SK-N-SH treated with all-trans-retinoic acid at 6 μM for 48 hours (cell line): Measurements from ENCODE around the gene ETV6.

Source experiments
- ATAC-seq: fragments of 200-7000 bp; cut with Tn5 transposase; 3 replicates; pipeline ENCODE4 v1.9.1; 2020; ENCODE audit warnings: mild to moderate bottlenecking, moderate library complexity
- ARNTL ChIP-seq: fragments of 450-650 bp; formaldehyde crosslinking; IDR thresholded peaks from 2 replicates; pipeline ENCODE4 v1.5.0; 2020; ENCODE audit warnings: low read depth, mild to moderate bottlenecking, moderate library complexity, borderline replicate concordance
- BACH2 ChIP-seq: fragments of 250-450 bp; sonication (Bioruptor Pico); IDR thresholded peaks from 2 replicates; pipeline ENCODE4 v1.9.0; 2021; ENCODE audit warnings: mild to moderate bottlenecking, borderline replicate concordance
- CSDC2 ChIP-seq: fragments of 250-450 bp; sonication (Bioruptor Pico); IDR thresholded peaks from 2 replicates; pipeline ENCODE4 v1.5.0; 2020; ENCODE audit warnings: mild to moderate bottlenecking, moderate library complexity
- CSRNP3 ChIP-seq: fragments of 250-450 bp; sonication (Bioruptor Pico); IDR thresholded peaks from 2 replicates; pipeline ENCODE4 v1.5.1; 2021; ENCODE audit warnings: mild to moderate bottlenecking, moderate library complexity
- ESRRG ChIP-seq: fragments of 250-450 bp; sonication (Bioruptor Pico); IDR thresholded peaks from 2 replicates; pipeline ENCODE4 v1.6.1; 2021; ENCODE audit warnings: mild to moderate bottlenecking
- GLIS3 ChIP-seq: fragments of 250-450 bp; sonication (Bioruptor Pico); IDR thresholded peaks from 2 replicates; pipeline ENCODE4 v1.5.0; 2020; ENCODE audit warnings: mild to moderate bottlenecking, moderate library complexity
- ISL1 ChIP-seq: fragments of 250-450 bp; sonication (Bioruptor Pico); IDR thresholded peaks from 2 replicates; pipeline ENCODE4 v2.1.2; 2022; ENCODE audit warnings: mild to moderate bottlenecking, moderate library complexity
- OSR1 ChIP-seq: fragments of 250-450 bp; sonication (Bioruptor Pico); IDR thresholded peaks from 2 replicates; pipeline ENCODE4 v1.8.0; 2022; ENCODE audit warnings: moderate library complexity, mild to moderate bottlenecking, inconsistent platforms
- PPARA ChIP-seq: fragments of 250-450 bp; sonication (Bioruptor Pico); IDR thresholded peaks from 2 replicates; pipeline ENCODE4 v1.5.0; 2020; ENCODE audit warnings: mild to moderate bottlenecking, borderline replicate concordance
- RARB ChIP-seq: fragments of 250-450 bp; sonication (Bioruptor Pico); IDR thresholded peaks from 2 replicates; pipeline ENCODE4 v1.8.0; 2021; ENCODE audit warnings: mild to moderate bottlenecking, moderate library complexity
- SNAI2 ChIP-seq: fragments of 250-450 bp; sonication (Bioruptor Pico); IDR thresholded peaks from 2 replicates; pipeline ENCODE4 v1.5.0; 2020; ENCODE audit warnings: mild to moderate bottlenecking, moderate library complexity
- TCF4 ChIP-seq: fragments of 250-450 bp; sonication (Bioruptor Pico); IDR thresholded peaks from 2 replicates; pipeline ENCODE4 v1.8.0; 2021; ENCODE audit warnings: mild to moderate bottlenecking, moderate library complexity, borderline replicate concordance
- TOX ChIP-seq: fragments of 250-450 bp; sonication (Bioruptor Pico); IDR thresholded peaks from 2 replicates; pipeline ENCODE4 v1.8.0; 2021; ENCODE audit warnings: mild to moderate bottlenecking, moderate library complexity, borderline replicate concordance
- TSHZ2 ChIP-seq: fragments of 250-450 bp; sonication (Bioruptor Pico); IDR thresholded peaks from 2 replicates; pipeline ENCODE4 v1.5.0; 2020; ENCODE audit warnings: mild to moderate bottlenecking, moderate library complexity
- ZC3H10 ChIP-seq: fragments of 250-450 bp; sonication (Bioruptor Pico); IDR thresholded peaks from 2 replicates; pipeline ENCODE4 v1.5.1; 2021; ENCODE audit warnings: mild to moderate bottlenecking, moderate library complexity
- ZNF565 ChIP-seq: fragments of 450-650 bp; formaldehyde crosslinking; conservative IDR thresholded peaks from 2 replicates; pipeline ENCODE4 v1.5.0; 2020; ENCODE audit warnings: low read depth, mild to moderate bottlenecking, moderate library complexity
- ZNF70 ChIP-seq: fragments of 450-650 bp; formaldehyde crosslinking; IDR thresholded peaks from 2 replicates; pipeline ENCODE4 v1.5.0; 2020; ENCODE audit warnings: mild to moderate bottlenecking, moderate library complexity
- ZNF8 ChIP-seq: fragments of 450-650 bp; formaldehyde crosslinking; IDR thresholded peaks from 2 replicates; pipeline ENCODE4 v1.5.0; 2020; ENCODE audit warnings: mild to moderate bottlenecking, moderate library complexity
- TF ChIP-seq, protein P1 (sequence below): fragments of 250-450 bp; sonication (Bioruptor Pico); IDR thresholded peaks from 2 replicates; pipeline ENCODE4 v1.8.0; 2020; ENCODE audit warnings: mild to moderate bottlenecking, moderate library complexity, borderline replicate concordance
- TF ChIP-seq, protein P2 (sequence below): fragments of 250-450 bp; sonication (Bioruptor Pico); IDR thresholded peaks from 2 replicates; pipeline ENCODE4 v1.8.0; 2021; ENCODE audit warnings: low read depth, mild to moderate bottlenecking, moderate library complexity, borderline replicate concordance

ETV6 gene

GRCh38 chr12:11672256-11673191 lies 23.1 kb downstream of the ETV6 start:
- TF ChIP-seq RARB (no peak), TCF4 (CRISPR knock-in tag) (peak; percentile 23; the same call in 1 of the 2 replicates)
- TF ChIP-seq, all 23 proteins: peak for 1
- no peak; the same call in 2 of the 3 replicates for ATAC-seq

GRCh38 chr12:11673666-11674461 lies 24.4 kb downstream of the ETV6 start:
- TF ChIP-seq, protein P1, sequence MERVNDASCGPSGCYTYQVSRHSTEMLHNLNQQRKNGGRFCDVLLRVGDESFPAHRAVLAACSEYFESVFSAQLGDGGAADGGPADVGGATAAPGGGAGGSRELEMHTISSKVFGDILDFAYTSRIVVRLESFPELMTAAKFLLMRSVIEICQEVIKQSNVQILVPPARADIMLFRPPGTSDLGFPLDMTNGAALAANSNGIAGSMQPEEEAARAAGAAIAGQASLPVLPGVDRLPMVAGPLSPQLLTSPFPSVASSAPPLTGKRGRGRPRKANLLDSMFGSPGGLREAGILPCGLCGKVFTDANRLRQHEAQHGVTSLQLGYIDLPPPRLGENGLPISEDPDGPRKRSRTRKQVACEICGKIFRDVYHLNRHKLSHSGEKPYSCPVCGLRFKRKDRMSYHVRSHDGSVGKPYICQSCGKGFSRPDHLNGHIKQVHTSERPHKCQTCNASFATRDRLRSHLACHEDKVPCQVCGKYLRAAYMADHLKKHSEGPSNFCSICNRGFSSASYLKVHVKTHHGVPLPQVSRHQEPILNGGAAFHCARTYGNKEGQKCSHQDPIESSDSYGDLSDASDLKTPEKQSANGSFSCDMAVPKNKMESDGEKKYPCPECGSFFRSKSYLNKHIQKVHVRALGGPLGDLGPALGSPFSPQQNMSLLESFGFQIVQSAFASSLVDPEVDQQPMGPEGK (CRISPR knock-in tag) = no peak
- no peak for TF ChIP-seq ZC3H10 (CRISPR knock-in tag)
- TF ChIP-seq TOX (CRISPR knock-in tag) = no peak
- no peak for TF ChIP-seq BACH2
- no peak for TF ChIP-seq SNAI2
- TF ChIP-seq CSDC2 (CRISPR knock-in tag) = no peak
- TF ChIP-seq ESRRG (CRISPR knock-in tag) = no peak
- TF ChIP-seq ISL1 (CRISPR knock-in tag) = no peak
- TF ChIP-seq OSR1 (CRISPR knock-in tag) = no peak
- no peak for TF ChIP-seq GLIS3 (CRISPR knock-in tag)
- no peak for TF ChIP-seq ZNF8
- no peak for TF ChIP-seq ZNF565 (CRISPR knock-in tag)
- no peak for ATAC-seq

DNA sequence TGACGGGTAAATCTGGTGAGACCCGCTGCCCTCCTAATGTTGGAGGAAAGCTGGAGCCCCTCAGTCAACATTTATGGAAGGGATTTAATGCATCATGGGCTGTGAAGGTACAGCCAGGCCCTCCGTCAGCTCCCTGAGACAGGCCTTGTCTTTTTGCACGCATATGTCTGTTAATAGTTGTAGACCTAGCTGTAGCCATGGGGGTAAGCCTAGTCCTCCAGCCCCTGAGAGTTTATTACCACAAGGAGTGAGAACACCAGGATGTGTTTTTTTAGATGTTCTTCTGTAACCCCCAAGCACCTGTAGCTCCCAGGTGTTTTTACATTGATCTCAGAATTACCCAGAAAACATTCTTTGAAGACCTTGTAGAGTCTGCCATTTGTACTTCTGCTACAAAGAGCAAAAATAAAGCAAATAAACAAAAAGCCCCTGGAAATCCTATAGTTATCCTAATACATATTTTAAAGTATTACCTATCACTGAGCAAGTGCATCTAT lies 25.5 kb downstream of the ETV6 start:
- no peak for ATAC-seq
- TF ChIP-seq TCF4 (CRISPR knock-in tag) (no peak), ISL1 (CRISPR knock-in tag) (no peak), ZNF565 (CRISPR knock-in tag) (no peak), ZC3H10 (CRISPR knock-in tag) (no peak), RARB (no peak), ZNF70 (no peak), OSR1 (CRISPR knock-in tag) (no peak), TSHZ2 (CRISPR knock-in tag) (no peak), TOX (CRISPR knock-in tag) (no peak), SNAI2 (no peak), ZNF8 (no peak), ARNTL (CRISPR knock-in tag) (no peak), GLIS3 (CRISPR knock-in tag) (no peak), ESRRG (CRISPR knock-in tag) (no peak), CSRNP3 (CRISPR knock-in tag) (no peak), PPARA (no peak)
- TF ChIP-seq, protein P1 (CRISPR knock-in tag) = no peak
- TF ChIP-seq, protein P2, sequence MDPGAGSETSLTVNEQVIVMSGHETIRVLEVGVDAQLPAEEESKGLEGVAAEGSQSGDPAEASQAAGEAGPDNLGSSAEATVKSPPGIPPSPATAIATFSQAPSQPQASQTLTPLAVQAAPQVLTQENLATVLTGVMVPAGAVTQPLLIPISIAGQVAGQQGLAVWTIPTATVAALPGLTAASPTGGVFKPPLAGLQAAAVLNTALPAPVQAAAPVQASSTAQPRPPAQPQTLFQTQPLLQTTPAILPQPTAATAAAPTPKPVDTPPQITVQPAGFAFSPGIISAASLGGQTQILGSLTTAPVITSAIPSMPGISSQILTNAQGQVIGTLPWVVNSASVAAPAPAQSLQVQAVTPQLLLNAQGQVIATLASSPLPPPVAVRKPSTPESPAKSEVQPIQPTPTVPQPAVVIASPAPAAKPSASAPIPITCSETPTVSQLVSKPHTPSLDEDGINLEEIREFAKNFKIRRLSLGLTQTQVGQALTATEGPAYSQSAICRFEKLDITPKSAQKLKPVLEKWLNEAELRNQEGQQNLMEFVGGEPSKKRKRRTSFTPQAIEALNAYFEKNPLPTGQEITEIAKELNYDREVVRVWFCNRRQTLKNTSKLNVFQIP (CRISPR knock-in tag) = no peak
- TF ChIP-seq, all 23 proteins: peak for 0
